Measurements from ENCODE around the gene NFIA.
"Not testable (repeated sequence)": the region's sequence is repeated elsewhere in the genome, so short reads cannot be mapped to it uniquely, and the experiment has no call there.

The NFIA gene

DNA sequence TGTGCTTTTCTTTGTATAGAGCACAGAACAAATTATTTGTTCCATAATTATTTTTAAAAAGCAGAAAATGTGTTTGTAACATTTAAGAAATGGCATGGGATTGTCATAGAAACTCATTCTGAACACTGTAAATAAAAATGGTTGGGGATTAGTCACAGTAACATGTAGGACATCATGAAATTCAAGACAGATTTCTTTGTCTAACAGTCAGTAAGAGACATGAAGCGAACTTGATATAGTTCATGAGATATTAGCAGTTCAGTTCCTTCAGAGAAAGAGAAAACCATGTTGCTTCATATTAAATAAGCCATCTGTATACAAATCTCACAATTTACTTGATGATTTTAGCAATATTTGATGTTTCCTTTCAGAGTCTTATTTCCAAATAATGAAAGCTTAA is 19.7 kb downstream of the NFIA start:
- DNase-seq (ENCODE audit: low spot score): no peak

DNA sequence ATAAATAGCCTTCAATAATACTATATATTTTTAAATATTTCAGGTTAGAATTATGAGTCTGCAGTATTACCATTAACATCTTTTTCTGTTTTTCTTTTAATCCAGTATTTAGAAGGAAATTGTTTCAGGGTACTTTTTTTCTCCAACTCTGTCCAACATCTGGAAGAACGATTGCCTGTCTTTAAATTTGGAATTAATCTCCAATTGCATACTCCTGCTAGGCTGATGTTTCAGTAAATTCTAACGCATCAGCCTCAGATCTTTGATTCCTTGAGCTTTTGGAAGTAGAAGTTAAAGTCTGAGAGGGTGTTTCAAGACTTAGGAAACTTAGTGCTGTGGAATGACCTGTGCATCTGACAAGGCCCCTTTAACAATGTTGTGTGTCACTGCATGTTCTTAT is 20.3 kb downstream of the NFIA start:
- DNase-seq (ENCODE audit: low spot score): no peak

DNA sequence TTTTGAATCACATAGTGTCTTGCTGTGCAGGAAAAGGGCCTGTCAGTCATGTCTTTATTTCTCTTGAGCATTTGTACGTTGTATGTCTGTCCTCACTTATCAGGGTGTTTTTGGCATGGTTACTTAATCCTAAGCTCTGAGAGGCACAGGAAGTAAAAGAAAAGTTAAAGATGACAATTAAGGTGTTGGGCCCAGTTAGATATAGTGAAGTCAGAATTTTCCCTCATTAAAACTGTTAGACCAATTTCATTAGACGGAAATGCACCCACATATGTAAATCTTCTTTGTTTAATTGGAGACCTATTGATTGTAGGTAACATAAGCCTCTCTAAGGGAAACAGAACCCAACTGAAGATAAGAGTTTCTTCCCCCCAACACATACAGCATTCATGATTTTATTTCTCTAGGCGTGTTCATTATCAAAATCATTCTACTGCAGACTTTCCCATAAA is 21.9 kb downstream of the NFIA start:
- no peak for DNase-seq (ENCODE audit: low spot score)

DNA sequence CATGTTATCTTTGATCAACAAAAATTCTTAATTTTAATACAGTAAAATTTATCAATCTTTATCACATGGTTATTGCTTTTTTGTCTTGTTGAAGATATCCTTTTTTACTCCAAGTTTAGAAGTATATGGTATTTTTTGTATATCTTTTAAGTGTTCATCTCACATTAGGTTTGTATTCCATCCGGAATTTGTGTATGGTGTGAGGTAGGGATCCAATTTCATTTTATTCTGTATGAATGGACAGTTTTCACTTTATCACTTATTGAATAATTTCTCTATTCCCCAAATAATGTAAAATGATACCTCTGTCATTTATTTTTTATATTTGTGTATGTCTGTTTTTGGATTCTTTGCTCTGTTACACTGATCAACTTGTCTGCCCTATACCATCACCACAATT is 25.3 kb downstream of the NFIA start:
- DNase-seq (ENCODE audit: low spot score): no peak

DNA sequence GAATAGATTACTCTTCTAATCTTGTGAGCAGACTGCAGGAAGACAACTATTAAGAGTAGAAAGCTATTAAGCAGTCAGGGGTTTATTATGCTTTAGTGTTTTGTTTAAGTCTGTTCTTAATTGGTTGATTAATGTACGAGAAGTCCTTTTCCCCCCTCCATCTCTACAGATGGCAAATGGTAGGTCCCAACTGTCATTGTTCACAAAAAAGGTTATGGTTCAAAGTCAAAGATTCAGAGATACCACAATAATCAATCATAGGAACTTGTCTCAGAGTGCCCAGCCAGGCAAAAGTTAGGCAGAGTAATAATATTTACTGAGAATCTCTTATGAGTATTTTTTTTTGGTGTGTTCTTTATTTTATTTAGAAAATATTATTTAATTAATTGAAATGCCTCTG is 26.8 kb downstream of the NFIA start:
- no peak for DNase-seq (ENCODE audit: low spot score)

DNA sequence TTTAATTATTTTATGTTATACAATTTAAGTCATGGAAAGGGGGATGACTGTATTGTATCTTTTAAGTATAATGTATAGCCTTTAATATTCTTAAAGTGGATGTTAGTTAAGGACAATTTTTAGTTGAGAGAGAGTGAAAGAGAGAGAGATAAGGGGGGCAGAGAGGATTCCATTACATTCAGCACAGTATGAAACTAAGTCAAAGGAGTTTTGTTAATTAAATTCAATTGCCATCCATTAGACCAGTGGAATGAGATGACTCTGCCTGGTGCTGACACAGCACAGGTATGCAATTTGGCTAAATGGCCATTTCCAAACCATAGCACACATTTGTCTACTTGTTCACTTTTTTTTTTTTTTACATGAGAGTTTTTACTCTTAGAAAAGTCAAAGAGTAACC is 27.5 kb downstream of the NFIA start:
- no peak for DNase-seq (ENCODE audit: low spot score)

DNA sequence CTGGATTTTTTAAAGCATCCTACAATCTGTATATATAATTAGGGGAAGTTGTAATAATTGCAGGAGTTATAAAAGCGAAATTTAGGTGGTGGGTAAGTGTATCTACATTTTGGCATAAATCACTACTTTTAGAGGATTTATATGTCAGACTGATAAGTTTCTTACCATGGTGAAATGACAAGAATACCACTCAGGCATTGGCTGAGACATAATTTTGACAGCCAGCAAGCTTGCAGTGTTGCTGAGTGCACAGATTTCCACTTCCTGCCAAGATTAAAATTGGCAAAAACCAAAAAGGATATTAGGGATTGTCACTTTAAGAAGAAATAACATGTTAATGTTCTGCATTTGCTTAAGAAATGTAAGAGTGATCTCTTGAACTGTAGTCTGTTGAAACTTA is 28.2 kb downstream of the NFIA start:
- no peak for DNase-seq (ENCODE audit: low spot score)

DNA sequence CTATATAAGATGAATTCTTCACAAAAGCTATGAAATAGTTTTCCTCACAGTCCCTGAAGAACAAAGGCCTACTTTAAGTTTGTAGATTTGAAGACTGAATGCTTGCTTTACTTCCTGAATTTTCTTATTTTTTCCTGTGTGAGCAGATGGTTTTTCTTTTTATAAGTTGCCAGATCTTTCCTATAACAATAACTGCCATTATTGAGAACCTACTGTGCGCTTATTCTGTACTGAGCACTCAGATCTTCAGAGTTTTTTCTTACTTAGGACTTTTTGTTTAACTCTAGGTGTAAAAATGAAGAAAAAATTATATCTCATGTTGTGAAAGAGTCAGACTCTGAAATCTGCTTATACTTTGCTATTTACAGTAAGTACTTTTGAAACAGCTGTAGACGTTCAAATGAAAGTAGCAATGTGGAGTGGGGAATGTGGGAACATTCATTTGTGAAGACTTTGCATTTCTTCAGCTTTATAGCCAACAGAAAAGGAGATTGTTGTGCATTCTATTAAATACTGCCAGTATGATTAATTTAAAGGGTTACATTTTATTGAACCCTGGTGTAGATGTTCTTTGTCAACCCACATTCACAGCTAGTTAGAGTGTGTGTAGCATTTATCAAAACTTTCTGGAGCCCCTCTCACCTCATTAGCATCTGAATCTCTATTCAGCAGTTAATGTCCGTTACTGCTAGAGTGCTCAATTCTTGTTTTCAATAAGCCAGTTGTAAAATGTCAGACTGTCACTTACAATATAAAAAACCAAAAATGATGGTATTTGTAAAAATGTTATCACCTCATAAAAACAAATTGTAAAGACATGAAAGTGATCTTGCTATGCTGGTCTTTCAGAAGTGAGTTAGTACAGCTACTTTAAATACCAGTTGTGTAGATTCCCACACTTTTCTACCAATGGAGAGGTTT is 29.0 kb downstream of the NFIA start:
- DNase-seq (ENCODE audit: low spot score): no peak

DNA sequence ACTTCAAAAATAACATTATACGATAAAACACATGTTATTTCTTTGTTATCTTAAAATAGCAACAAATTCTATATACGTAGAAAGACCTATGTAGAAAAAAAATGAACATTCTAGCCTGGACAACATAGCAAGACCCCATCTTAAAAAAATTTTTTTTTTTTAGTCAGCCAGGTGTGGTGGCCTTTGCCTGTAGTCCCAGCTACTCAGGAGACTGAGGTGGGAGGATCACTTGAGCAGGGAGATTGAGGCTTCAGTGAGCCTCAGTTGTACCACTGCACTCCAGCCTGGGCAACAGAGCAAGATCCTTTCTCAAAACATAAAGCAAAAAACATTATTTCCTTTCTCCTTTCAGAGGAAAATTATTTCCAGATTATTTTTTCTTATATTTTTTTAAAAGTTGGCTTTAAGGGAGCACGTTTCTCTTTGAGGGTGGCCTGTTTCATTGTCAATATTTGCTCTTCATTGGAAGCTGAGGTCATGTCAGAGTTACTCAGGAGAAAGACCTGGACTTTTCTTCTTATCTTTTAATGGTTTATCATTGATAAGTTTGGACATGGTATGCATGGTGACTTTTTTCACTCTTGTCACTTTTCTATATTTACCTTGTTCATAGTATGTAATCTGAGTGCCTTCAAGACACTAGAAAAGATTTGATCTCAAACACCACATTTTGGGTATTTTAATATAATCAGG is 32.0 kb downstream of the NFIA start:
- DNase-seq (ENCODE audit: low spot score): no peak

DNA sequence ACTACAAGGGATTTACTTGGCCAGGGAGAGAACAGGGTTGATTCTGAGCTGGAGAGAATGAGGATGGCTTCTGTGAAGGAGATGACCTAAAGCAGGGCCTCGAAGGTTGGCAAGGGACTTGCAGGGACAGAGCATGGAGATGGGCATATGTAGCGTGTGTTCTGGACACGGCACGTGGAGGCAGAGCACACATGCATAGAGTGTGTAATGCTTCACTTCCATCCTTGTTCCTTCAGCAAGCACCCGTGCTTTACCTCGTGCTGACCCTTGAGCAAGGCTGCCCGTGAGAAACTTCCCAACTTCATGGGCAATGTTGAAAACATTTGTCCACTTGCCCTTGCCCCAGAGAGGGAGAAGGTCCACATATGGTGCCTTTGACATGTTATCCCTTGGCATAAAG is 33.1 kb downstream of the NFIA start:
- no peak for DNase-seq (ENCODE audit: low spot score)

DNA sequence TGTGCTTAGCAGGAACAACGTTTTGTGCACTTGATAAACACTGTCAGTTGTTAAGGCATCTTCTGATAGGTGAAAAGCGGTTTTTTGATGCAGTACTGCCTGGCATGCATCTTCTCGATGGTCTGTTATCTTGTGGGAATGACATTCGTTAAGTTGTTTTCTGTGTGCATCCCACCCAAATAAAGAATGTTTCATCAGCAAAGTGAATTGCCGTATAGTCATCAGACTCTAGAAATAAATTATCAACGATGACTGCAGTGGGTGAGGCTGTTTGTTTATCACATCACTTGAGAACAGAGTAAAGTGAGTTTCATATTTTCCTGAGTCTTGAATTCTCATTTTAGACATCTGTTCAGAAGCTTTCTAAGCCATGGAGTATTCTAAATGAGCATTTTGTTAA is 34.1 kb downstream of the NFIA start:
- no peak for DNase-seq (ENCODE audit: low spot score)

DNA sequence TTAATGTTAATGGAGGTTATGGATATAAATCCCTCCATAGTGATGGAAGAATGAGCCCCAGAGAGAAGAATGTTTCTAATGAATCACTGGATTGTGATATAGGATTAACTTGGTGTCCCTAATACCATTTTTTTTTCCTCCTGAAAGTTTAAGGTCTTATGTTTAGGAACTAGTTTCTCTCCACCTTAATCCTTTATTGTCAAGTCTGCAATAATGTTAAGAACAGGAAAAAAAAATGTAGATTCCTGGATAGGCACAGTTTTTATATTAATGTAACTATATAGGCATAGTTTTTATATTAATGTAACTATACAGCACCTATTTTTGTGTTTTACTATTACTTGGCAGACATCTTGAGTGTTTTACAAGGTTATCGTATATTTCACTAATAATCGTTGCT is 34.9 kb downstream of the NFIA start:
- no peak for DNase-seq (ENCODE audit: low spot score)

DNA sequence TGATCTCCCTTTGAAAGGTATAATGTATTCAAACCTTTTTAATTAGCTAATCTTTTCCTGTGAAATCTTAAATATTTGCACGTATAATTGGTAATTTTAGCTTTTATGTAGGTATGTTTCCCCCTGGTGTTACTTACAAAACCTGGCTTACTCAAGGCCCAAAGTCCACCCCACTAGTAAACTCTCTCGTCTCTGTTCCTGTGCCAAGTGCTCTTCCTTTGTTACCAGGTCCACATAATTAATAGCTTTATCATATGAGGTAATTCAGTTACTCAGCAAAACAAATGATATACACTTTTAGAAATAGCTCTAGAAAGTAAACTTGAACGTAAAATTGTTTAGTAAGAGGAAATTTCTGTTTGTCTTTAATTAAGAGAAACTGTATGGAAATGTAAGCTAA is 36.7 kb downstream of the NFIA start:
- DNase-seq (ENCODE audit: low spot score): no peak

DNA sequence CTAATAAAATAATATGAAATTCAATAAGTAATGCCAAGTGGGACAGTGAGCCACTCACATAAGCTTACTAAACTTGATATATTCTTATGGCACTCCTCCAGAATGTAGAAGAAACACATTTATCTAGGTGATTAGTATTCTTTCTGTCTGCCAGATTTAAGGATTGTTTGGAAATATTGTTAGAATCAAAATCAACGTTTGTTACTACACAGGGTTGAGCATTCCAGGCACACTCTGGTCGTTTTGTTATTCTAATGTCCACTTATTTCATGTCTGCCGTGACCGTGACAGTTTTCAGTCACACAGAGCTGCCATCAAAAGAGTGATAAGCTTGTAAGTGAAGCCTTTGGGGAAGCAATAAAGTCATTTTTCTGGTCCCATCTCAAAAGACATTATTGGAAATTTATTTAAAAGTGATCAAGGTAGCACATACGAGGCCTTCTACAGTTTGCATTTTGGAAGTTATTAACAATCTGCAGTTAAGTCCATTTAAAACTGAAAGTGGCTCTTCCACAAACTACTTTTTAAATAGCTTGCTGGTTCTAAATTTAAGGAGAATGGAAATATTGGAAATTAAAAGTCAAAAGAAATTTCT is 38.0 kb downstream of the NFIA start:
- DNase-seq (ENCODE audit: low spot score): no peak

DNA sequence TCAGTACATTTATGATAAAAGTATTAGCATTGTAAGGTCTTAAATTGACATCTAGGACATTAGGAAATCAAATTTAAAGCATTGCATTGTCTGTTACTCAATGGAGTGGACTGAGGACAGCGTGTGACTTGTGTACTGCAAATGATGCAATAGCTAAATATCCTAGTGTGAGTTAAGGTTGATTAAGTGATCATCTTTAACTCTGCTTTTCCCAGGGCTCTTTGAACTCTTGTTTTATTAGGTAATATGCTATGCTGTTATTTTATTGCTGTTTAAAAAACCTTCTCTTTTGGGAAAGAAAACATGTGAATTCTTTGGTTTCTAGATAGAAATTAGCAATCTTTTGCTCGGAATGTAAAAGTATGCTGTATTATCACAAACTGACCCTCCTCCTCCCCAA is 38.6 kb downstream of the NFIA start:
- DNase-seq (ENCODE audit: low spot score): no peak

DNA sequence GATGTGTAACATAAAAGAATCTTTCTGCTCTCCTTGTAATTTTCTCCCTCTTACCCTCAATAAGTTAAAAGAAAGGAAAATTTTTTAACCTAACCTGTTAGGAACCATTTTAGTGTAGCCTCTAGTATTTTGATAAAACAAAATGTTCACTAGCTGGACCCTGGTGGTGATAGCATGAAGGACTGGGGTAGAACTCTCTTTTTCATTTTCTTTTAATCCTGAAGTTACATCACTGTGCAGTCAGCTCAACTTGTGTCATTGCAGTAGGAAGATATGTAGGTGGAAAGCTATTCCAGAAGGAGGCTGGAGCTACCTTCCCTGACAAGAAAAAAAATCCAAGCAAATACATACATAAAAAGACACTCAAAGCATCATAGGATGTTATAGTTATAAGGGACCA is 39.3 kb downstream of the NFIA start:
- DNase-seq (ENCODE audit: low spot score): no peak

DNA sequence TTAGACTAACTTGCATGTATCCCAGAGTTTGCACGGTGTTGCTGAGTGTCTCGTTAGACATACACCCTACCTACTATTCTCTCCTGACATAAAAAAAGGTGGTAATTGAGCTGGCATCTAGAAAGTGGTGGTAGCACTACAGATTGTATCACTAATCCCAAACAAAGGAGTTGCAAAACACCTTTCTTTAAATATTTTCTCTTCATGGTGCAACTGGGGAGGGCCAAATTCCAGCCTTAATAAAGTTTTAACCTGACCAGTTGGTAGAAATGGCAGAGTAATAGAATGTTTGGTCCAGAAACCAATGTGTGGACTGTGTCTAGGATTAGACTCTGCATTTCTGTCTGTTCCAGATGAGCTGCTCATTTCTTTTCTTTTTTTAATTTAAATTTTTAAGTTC is 40.0 kb downstream of the NFIA start:
- no peak for DNase-seq (ENCODE audit: low spot score)

DNA sequence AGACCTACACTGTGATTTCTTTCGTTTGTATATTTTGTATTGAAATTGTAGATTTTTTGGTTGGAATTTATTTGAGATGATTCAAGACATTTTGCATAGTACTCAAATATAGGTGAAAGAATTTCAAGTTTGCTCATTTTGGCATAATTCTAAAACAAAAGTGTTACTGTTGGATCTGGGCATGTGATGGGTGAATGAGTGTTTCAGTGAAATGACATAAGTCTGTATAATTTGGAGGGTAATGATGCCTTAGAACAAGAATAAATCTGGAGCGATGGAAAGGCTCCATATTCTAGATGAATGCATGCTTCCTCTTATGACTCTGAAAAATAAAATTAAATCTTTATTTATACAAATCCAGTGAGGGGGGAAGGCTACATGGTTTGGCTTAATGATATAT is 41.0 kb downstream of the NFIA start:
- DNase-seq (ENCODE audit: low spot score): no peak

DNA sequence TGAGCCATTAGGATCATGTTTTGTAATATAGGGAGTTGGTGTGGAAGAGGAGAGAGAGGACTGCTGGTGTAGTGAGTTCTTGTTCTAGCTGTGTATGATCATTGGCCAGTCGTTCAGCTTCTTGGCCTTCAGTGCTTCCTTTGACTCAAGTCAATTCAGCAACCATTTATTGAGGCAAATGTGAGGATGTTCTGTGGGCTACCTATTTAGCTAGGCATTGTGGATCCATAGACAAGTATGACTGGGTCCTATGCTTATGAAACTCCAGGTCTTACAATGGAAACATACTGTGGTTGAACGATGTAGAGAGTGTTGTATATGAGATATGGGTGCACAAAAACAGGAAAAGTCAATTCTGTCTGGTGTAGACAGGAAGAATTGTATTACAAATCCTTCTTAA is 41.7 kb downstream of the NFIA start:
- DNase-seq (ENCODE audit: low spot score): no peak

DNA sequence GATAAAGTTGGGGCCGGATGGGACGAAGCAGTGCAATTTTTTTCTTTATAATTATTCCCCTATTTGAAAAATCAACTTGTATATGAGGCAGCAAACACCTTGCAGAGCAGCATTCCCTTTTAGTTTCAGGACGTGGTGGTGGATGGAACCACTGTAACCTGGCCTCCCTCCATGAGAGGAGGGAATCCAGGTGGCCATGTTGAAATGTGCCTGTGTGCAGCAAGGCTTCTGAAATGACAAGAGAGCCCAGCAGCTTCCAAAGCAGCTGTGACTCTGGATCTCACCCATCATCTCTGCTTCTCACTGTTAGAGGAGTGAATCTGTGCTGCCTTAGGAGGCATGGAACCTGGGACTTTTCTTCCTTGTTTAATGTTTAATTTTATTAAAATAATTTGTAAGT is 42.3 kb downstream of the NFIA start:
- no peak for DNase-seq (ENCODE audit: low spot score)

DNA sequence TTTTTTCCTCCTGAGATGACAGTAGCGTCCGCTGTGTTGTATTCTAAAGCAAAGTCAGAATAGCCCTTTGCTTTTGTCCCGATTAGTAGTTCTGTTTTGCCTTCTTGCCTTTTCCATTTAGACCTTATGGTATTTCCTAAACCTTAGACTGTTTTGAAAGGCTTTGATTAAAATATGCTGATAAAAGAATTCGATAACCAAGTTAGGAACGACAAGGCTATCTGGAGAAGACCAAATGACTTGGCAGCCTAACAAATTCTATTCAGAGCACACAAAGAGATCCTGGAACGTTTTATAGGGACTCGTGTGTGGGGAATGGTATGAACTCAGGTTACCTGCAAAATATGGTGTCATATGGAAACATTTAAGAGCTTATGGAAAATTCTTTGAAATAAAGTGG is 42.9 kb downstream of the NFIA start:
- no peak for DNase-seq (ENCODE audit: low spot score)

DNA sequence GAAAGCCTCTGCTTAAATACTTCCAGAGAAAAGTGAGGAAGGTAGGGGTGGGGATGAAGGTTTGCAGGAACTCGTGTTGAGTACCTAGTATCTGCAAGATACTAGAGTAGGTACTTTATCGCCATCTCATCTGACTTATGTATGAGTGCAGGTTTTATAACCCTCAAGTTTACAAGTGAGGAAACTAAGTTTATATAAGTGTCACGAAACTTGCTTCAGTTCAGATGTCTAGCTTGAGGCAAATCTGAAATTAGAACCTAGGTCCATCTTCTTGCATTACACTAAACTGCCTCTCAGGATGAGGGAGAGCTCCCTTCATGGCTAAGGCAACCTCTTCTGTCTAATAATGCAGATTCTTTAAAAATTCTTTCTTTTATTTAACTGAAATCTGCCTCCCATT is 43.5 kb downstream of the NFIA start:
- DNase-seq (ENCODE audit: low spot score): no peak

DNA sequence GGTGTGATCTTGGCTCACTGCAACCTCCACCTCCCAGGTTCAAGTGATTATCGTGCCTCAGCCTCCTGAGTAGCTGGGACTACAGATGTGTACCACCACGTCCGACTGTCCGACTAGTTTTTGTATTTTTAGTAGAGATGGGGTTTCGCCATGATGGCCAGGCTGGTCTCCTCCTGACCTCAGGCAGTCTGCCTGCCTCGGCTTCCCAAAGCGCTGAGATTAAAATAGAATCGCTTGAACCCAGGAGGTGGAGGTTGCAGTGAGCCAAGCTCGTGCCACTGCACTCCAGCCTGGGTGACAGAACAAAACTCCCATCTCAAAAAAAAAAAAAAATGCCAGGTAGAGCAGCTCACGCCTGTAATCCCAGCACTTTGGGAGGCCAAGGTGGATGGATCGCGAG is 44.5 kb downstream of the NFIA start:
- DNase-seq (ENCODE audit: low spot score): not testable (repeated sequence)
